SK-N-SH treated with all-trans-retinoic acid at 6 μM for 48 hours (cell line): ENCODE results near the gene RIN3.

Experiments used
- ATAC-seq: fragments of 200-7000 bp; cut with Tn5 transposase; 3 replicates; pipeline ENCODE4 v1.9.1; 2020; ENCODE audit warnings: mild to moderate bottlenecking, moderate library complexity
- ARNTL ChIP-seq: fragments of 450-650 bp; formaldehyde crosslinking; IDR thresholded peaks from 2 replicates; pipeline ENCODE4 v1.5.0; 2020; ENCODE audit warnings: low read depth, mild to moderate bottlenecking, moderate library complexity, borderline replicate concordance
- BACH2 ChIP-seq: fragments of 250-450 bp; sonication (Bioruptor Pico); IDR thresholded peaks from 2 replicates; pipeline ENCODE4 v1.9.0; 2021; ENCODE audit warnings: mild to moderate bottlenecking, borderline replicate concordance
- CSDC2 ChIP-seq: fragments of 250-450 bp; sonication (Bioruptor Pico); IDR thresholded peaks from 2 replicates; pipeline ENCODE4 v1.5.0; 2020; ENCODE audit warnings: mild to moderate bottlenecking, moderate library complexity
- CSRNP3 ChIP-seq: fragments of 250-450 bp; sonication (Bioruptor Pico); IDR thresholded peaks from 2 replicates; pipeline ENCODE4 v1.5.1; 2021; ENCODE audit warnings: mild to moderate bottlenecking, moderate library complexity
- ESRRG ChIP-seq: fragments of 250-450 bp; sonication (Bioruptor Pico); IDR thresholded peaks from 2 replicates; pipeline ENCODE4 v1.6.1; 2021; ENCODE audit warnings: mild to moderate bottlenecking
- GLIS3 ChIP-seq: fragments of 250-450 bp; sonication (Bioruptor Pico); IDR thresholded peaks from 2 replicates; pipeline ENCODE4 v1.5.0; 2020; ENCODE audit warnings: mild to moderate bottlenecking, moderate library complexity
- ISL1 ChIP-seq: fragments of 250-450 bp; sonication (Bioruptor Pico); IDR thresholded peaks from 2 replicates; pipeline ENCODE4 v2.1.2; 2022; ENCODE audit warnings: mild to moderate bottlenecking, moderate library complexity
- OSR1 ChIP-seq: fragments of 250-450 bp; sonication (Bioruptor Pico); IDR thresholded peaks from 2 replicates; pipeline ENCODE4 v1.8.0; 2022; ENCODE audit warnings: moderate library complexity, mild to moderate bottlenecking, inconsistent platforms
- PATZ1 ChIP-seq: fragments of 250-450 bp; sonication (Bioruptor Pico); IDR thresholded peaks from 2 replicates; pipeline ENCODE4 v1.8.0; 2020; ENCODE audit warnings: mild to moderate bottlenecking, moderate library complexity, borderline replicate concordance
- POU6F1 ChIP-seq: fragments of 250-450 bp; sonication (Bioruptor Pico); IDR thresholded peaks from 2 replicates; pipeline ENCODE4 v1.8.0; 2021; ENCODE audit warnings: low read depth, mild to moderate bottlenecking, moderate library complexity, borderline replicate concordance
- PPARA ChIP-seq: fragments of 250-450 bp; sonication (Bioruptor Pico); IDR thresholded peaks from 2 replicates; pipeline ENCODE4 v1.5.0; 2020; ENCODE audit warnings: mild to moderate bottlenecking, borderline replicate concordance
- RARB ChIP-seq: fragments of 250-450 bp; sonication (Bioruptor Pico); IDR thresholded peaks from 2 replicates; pipeline ENCODE4 v1.8.0; 2021; ENCODE audit warnings: mild to moderate bottlenecking, moderate library complexity
- SNAI2 ChIP-seq: fragments of 250-450 bp; sonication (Bioruptor Pico); IDR thresholded peaks from 2 replicates; pipeline ENCODE4 v1.5.0; 2020; ENCODE audit warnings: mild to moderate bottlenecking, moderate library complexity
- TOX ChIP-seq: fragments of 250-450 bp; sonication (Bioruptor Pico); IDR thresholded peaks from 2 replicates; pipeline ENCODE4 v1.8.0; 2021; ENCODE audit warnings: mild to moderate bottlenecking, moderate library complexity, borderline replicate concordance
- TSHZ2 ChIP-seq: fragments of 250-450 bp; sonication (Bioruptor Pico); IDR thresholded peaks from 2 replicates; pipeline ENCODE4 v1.5.0; 2020; ENCODE audit warnings: mild to moderate bottlenecking, moderate library complexity
- ZC3H10 ChIP-seq: fragments of 250-450 bp; sonication (Bioruptor Pico); IDR thresholded peaks from 2 replicates; pipeline ENCODE4 v1.5.1; 2021; ENCODE audit warnings: mild to moderate bottlenecking, moderate library complexity
- ZFP3 ChIP-seq: fragments of 250-450 bp; sonication (Bioruptor Pico); IDR thresholded peaks from 2 replicates; pipeline ENCODE4 v1.5.0; 2020; ENCODE audit warnings: mild to moderate bottlenecking, moderate library complexity
- ZFP30 ChIP-seq: fragments of 450-650 bp; formaldehyde crosslinking; IDR thresholded peaks from 2 replicates; pipeline ENCODE4 v1.5.0; 2022; ENCODE audit warnings: mild to moderate bottlenecking, moderate library complexity
- ZNF565 ChIP-seq: fragments of 450-650 bp; formaldehyde crosslinking; conservative IDR thresholded peaks from 2 replicates; pipeline ENCODE4 v1.5.0; 2020; ENCODE audit warnings: low read depth, mild to moderate bottlenecking, moderate library complexity
- ZNF70 ChIP-seq: fragments of 450-650 bp; formaldehyde crosslinking; IDR thresholded peaks from 2 replicates; pipeline ENCODE4 v1.5.0; 2020; ENCODE audit warnings: mild to moderate bottlenecking, moderate library complexity
- ZNF8 ChIP-seq: fragments of 450-650 bp; formaldehyde crosslinking; IDR thresholded peaks from 2 replicates; pipeline ENCODE4 v1.5.0; 2020; ENCODE audit warnings: mild to moderate bottlenecking, moderate library complexity
- TF ChIP-seq, protein P1 (sequence below): fragments of 250-450 bp; sonication (Bioruptor Pico); IDR thresholded peaks from 2 replicates; pipeline ENCODE4 v1.5.1; 2020; ENCODE audit warnings: low read depth, mild to moderate bottlenecking, moderate library complexity

Gene RIN3

DNA sequence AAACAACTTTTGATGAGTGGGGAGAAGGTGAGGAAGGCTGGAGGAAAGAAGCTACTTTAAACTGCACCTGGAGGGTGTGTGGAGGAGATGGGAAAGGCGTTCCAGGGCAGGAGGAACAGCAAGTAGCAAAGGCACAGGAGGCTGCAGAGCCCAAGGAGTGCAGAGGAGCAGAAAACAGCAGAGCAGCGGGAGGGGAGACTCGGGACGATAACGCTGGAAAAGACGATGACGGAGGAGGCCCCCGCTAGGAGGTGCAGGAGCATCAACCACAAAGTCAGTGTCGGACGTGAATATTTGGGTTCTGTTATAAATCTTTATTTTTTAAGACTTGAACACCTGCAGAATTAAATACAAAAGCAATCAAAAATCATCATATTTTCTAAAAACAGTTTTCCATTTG, 189.9 kb downstream of the RIN3 start:
- no peak for ATAC-seq
- TF ChIP-seq CSDC2 (CRISPR knock-in tag): no peak
- TF ChIP-seq PPARA (CRISPR knock-in tag): no peak
- TF ChIP-seq ZFP3 (CRISPR knock-in tag): no peak
- TF ChIP-seq GLIS3: no peak
- TF ChIP-seq BACH2 (CRISPR knock-in tag): no peak
- no peak for TF ChIP-seq POU6F1 (CRISPR knock-in tag)
- TF ChIP-seq ESRRG: no peak
- TF ChIP-seq ZC3H10 (CRISPR knock-in tag): no peak
- no peak for TF ChIP-seq SNAI2 (CRISPR knock-in tag)
- TF ChIP-seq ZNF8: no peak
- no peak for TF ChIP-seq RARB (CRISPR knock-in tag)
- no peak for TF ChIP-seq ISL1
- no peak for TF ChIP-seq ZNF70
- no peak for TF ChIP-seq TSHZ2
- TF ChIP-seq, protein P1, sequence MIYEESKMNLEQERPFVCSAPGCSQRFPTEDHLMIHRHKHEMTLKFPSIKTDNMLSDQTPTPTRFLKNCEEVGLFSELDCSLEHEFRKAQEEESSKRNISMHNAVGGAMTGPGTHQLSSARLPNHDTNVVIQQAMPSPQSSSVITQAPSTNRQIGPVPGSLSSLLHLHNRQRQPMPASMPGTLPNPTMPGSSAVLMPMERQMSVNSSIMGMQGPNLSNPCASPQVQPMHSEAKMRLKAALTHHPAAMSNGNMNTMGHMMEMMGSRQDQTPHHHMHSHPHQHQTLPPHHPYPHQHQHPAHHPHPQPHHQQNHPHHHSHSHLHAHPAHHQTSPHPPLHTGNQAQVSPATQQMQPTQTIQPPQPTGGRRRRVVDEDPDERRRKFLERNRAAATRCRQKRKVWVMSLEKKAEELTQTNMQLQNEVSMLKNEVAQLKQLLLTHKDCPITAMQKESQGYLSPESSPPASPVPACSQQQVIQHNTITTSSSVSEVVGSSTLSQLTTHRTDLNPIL: no peak
- no peak for TF ChIP-seq ZNF565 (CRISPR knock-in tag)
- no peak for TF ChIP-seq OSR1 (CRISPR knock-in tag)

DNA sequence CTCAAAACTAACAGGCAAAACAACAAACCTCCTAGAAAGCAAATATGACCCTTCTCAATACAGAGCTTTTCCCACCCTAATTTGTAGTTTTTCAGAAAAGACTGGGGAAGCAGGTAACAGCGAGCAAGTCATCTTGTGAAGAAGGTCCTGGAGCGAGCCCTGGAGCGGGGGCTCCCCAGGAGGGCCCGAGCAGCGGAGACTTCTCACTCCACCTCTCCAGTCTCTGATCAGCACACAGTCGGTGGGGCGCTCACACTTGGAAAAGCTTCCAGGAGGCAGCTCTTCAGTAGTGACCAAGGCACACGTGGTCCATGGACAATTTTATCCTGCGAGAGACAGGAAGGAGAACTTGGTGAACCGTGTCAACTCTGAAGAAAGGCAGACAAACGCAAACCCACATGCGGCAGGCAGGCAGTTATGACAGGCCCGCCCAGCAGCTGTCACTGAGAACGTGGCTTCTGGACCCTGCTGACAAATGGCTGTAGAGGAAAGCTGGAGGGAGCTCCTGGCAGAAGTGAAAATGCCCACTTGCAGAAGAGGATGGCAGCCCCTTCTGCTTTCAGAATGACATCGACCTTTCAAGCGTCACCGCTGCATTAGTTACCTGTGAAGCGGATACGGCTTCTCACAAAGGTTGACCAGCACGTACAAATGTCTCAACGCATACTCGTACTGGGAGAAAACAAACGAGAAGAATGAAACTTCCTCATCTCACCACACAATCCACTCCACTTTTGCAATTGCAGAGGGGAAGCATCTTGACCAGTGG, 190.6 kb downstream of the RIN3 start:
- ATAC-seq: no peak

GRCh38 chr14:92704821-92705220, 191.2 kb downstream of the RIN3 start:
- no peak for ATAC-seq
- TF ChIP-seq ZNF70: no peak
- TF ChIP-seq, all 23 proteins: peak for 0

More for the DNA sequence above, 190.6 kb downstream of the RIN3 start:
- TF ChIP-seq ZNF8: no peak
- no peak for TF ChIP-seq ESRRG
- TF ChIP-seq ZFP30 (CRISPR knock-in tag): no peak
- no peak for TF ChIP-seq ZFP3 (CRISPR knock-in tag)
- TF ChIP-seq PPARA (CRISPR knock-in tag): no peak

DNA sequence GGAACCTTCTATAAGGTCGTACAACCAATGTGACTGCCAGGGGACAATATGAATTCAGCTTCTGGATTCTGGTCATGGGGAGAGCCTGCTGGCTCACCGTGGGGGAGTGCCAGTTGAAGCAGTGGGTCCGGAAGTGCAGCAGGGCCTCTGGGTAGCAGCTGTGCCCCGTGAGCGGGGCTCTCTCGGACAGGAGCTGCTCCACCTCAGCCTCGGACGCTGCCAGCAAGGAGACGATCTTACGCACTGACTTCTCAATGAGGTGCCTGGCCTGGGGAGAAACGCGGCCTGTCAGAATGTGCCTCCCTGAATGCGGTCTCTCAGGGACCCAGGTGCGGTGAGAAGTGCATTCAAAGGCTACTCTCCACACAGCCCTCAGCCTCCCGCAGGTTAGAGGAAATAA, 192.8 kb downstream of the RIN3 start:
- ATAC-seq: no peak
- TF ChIP-seq ZNF8 (no peak), ARNTL (CRISPR knock-in tag) (no peak), CSRNP3 (no peak), ISL1 (no peak), GLIS3 (no peak), TOX (no peak), PATZ1 (no peak), ESRRG (no peak), OSR1 (CRISPR knock-in tag) (no peak), BACH2 (CRISPR knock-in tag) (no peak), TSHZ2 (no peak)
- TF ChIP-seq, protein P1: no peak
